Measurements from ENCODE around the gene MLIP. TPM values are rescaled to one million over a fixed set of nuclear protein-coding genes. Genes with fewer than 3 reads are reported as not detected.

The MLIP gene
- total and polyA plus RNA-seq, 10 donors, result 0.02 to 0.30 (median 0.07) TPM; not detected in 6

- TF ChIP-seq POLR2A (IDR thresholded peaks at IDR 0.05), result no peak
- no peak for TF ChIP-seq CTCF (IDR thresholded peaks at IDR 0.05 in 8 of 11, conservative IDR thresholded peaks at IDR 0.05 in 3 of 11)
- TF ChIP-seq POLR2AphosphoS5 (IDR thresholded peaks at IDR 0.05), result no peak
- 81 to 88% (median 86%) methylated on average over 4 of the region's 4 CpGs for WGBS, 5 donors
- H3K9me3 ChIP-seq, result no peaks in the 10 kb centered on the region
- DNase-seq, result no peak
- no peaks in the 10 kb centered on the region for H3K4me1 ChIP-seq
- intact Hi-C loops (cut with DNase I; ENCODE audit: low total_unique reads), result no loop called here
- H3K36me3 ChIP-seq, result no peaks in the 10 kb centered on the region
- H3K4me3 ChIP-seq, result no peak overlapping the region
- H3K27me3 ChIP-seq (replicated peaks in 1 of 7), result no peaks in the 10 kb centered on the region
- H3K27ac ChIP-seq, result no peak overlapping the region
Observed at GRCh38 chr6:54252916-54253315, 141.7 kb downstream of the MLIP start.

GRCh38 chr6:54254886-54255285, 143.6 kb downstream of the MLIP start:
- WGBS, 5 donors, result 53 to 76% (median 71%) methylated on average over 2 of the region's 2 CpGs
- no peaks in the 10 kb centered on the region for H3K9me3 ChIP-seq
- no peaks in the 10 kb centered on the region for H3K27me3 ChIP-seq (replicated peaks in 1 of 7)
- no peaks in the 10 kb centered on the region for H3K36me3 ChIP-seq
- no peak for TF ChIP-seq CTCF (IDR thresholded peaks at IDR 0.05 in 8 of 11, conservative IDR thresholded peaks at IDR 0.05 in 3 of 11)
- TF ChIP-seq POLR2AphosphoS5 (IDR thresholded peaks at IDR 0.05), result no peak
- TF ChIP-seq POLR2A (IDR thresholded peaks at IDR 0.05), result no peak
- intact Hi-C loops (cut with DNase I; ENCODE audit: low total_unique reads), result no loop called here
- no peak overlapping the region for H3K27ac ChIP-seq
- no peaks in the 10 kb centered on the region for H3K4me1 ChIP-seq
- DNase-seq, result no peak
- no peak overlapping the region for H3K4me3 ChIP-seq

DNA sequence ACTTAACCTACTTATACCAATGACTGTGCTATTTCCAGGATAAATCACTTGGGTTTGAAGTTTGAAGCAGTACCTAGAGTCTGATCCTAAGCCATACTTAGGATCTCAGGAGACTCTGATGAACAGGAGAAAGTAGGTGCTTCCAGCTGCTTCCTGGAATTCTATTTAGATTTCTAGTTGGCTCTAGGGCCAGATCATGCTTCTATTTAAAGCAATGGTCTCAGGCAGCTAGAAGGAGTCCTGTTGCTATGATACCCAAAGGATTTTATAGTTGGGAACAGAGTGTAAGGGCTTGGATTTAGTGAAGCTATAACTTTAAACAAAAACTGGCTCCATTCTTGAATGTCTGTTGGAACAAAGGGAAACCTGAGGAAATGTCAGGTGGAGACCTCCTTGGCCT, 144.6 kb downstream of the MLIP start:
- no peak overlapping the region for H3K27ac ChIP-seq
- intact Hi-C loops (cut with DNase I; ENCODE audit: low total_unique reads), result no loop called here
- H3K36me3 ChIP-seq, result no peaks in the 10 kb centered on the region
- no peak overlapping the region for H3K4me3 ChIP-seq
- DNase-seq, result no peak
- no peaks in the 10 kb centered on the region for H3K9me3 ChIP-seq
- H3K27me3 ChIP-seq (replicated peaks in 1 of 7), result no peaks in the 10 kb centered on the region
- no peaks in the 10 kb centered on the region for H3K4me1 ChIP-seq
- no peak for TF ChIP-seq CTCF (IDR thresholded peaks at IDR 0.05 in 8 of 11, conservative IDR thresholded peaks at IDR 0.05 in 3 of 11)
- TF ChIP-seq POLR2A (IDR thresholded peaks at IDR 0.05), result no peak
- TF ChIP-seq POLR2AphosphoS5 (IDR thresholded peaks at IDR 0.05), result no peak

DNA sequence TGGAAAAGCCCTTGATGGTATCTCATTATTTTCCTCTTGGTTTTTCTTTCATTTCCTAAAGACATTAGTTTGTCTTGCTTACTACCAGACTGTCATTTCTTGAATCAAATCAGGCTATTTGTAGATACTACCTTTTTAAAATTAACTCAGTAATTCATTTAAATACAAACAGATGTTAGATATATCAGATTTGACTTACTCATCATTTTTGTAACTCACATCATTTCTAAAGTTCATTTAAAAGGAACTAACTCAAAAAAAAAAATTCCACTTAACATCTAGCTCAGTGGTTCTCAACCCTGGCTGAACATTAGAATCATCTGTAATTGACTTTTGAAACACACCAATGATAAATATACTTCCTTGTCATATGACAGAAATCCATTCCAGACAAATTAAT, 148.8 kb downstream of the MLIP start:
- TF ChIP-seq POLR2A (IDR thresholded peaks at IDR 0.05) (no peak), CTCF (IDR thresholded peaks at IDR 0.05 in 8 of 11, conservative IDR thresholded peaks at IDR 0.05 in 3 of 11) (no peak), POLR2AphosphoS5 (IDR thresholded peaks at IDR 0.05) (no peak)
- no peaks in the 10 kb centered on the region for H3K4me1 ChIP-seq
- intact Hi-C loops (cut with DNase I; ENCODE audit: low total_unique reads), result no loop called here

More for the DNA sequence above, 148.8 kb downstream of the MLIP start:
- H3K27ac ChIP-seq, result no peak overlapping the region
- no peak for DNase-seq
- no peak overlapping the region for H3K4me3 ChIP-seq
- H3K36me3 ChIP-seq, result no peaks in the 10 kb centered on the region
- H3K27me3 ChIP-seq (replicated peaks in 1 of 7), result no peaks in the 10 kb centered on the region
- H3K9me3 ChIP-seq, result no peaks in the 10 kb centered on the region

Measured in spleen (tissue), 11 donors.